WTC11 (cell line): ENCODE measurements around the gene CLEC2B.

Experiments used
- ATF6 ChIP-seq: sonication (generic); formaldehyde crosslinking; IDR thresholded peaks from 2 replicates; pipeline ENCODE4 v1.8.1; 2023; ENCODE audit warnings: mild to moderate bottlenecking, missing genetic modification reagents
- CREM ChIP-seq: sonication (generic); formaldehyde crosslinking; IDR thresholded peaks from 2 replicates; pipeline ENCODE4 v1.8.1; 2022; ENCODE audit warnings: mild to moderate bottlenecking, missing genetic modification reagents, moderate library complexity
- CTCF ChIP-seq: fragments of 200-600 bp; IDR thresholded peaks from 2 replicates; pipeline ENCODE4 v1.8.0; 2022; ENCODE audit warnings: antibody characterized with exemption
- ELF4 ChIP-seq: sonication (generic); formaldehyde crosslinking; IDR thresholded peaks from 2 replicates; pipeline ENCODE4 v1.8.1; 2022; ENCODE audit warnings: low read depth, mild to moderate bottlenecking, moderate library complexity, missing genetic modification reagents
- MXD4 ChIP-seq: fragments of 250-450 bp; sonication (Bioruptor Pico); IDR thresholded peaks from 2 replicates; pipeline ENCODE4 v1.8.0; 2021; ENCODE audit warnings: mild to moderate bottlenecking, moderate library complexity, borderline replicate concordance
- SP1 ChIP-seq: sonication (generic); formaldehyde crosslinking; conservative IDR thresholded peaks from 2 replicates; pipeline ENCODE4 v1.8.1; 2022; ENCODE audit warnings: missing genetic modification reagents
- ZNF423 ChIP-seq: fragments of 250-450 bp; sonication (Bioruptor Pico); IDR thresholded peaks from 2 replicates; pipeline ENCODE4 v2.1.2; 2022; ENCODE audit warnings: mild to moderate bottlenecking, moderate library complexity

- peak; percentile 81 for TF ChIP-seq CTCF
- TF ChIP-seq ELF4 (CRISPR knock-in tag): no peak
- TF ChIP-seq MXD4: no peak
- no peak for TF ChIP-seq SP1 (CRISPR knock-in tag)
- no peak for TF ChIP-seq CREM
- TF ChIP-seq ATF6 (CRISPR knock-in tag): no peak
- no peak for TF ChIP-seq ZNF423 (CRISPR knock-in tag)
Measured at GRCh38 chr12:9813821-9814798, 55.0 kb downstream of the CLEC2B start.
